ENCODE data around the gene SFMBT2. TPM values are rescaled to one million over a fixed set of nuclear protein-coding genes. Genes with fewer than 3 reads are reported as not detected.

SFMBT2 gene
- total RNA-seq, 2 donors from 2014 or later: 7.9 TPM

GRCh38 chr10:7345717-7346116 is 65.1 kb downstream of the SFMBT2 start:
- Histone ChIP-seq H3K27ac (peak overlapping the region; percentile 58 to 73), H3K36me3 (no peaks in the 10 kb centered on the region), H3K4me1 (peaks cover 0 to 13% of the 10 kb centered on the region in 2 donors), H3K27me3 (no peaks in the 10 kb centered on the region), H3K4me3 (no peak overlapping the region), H3K9me3 (no peaks in the 10 kb centered on the region)
- DNase-seq (ENCODE audit: low spot score): no peak
- TF ChIP-seq CTCF (IDR thresholded peaks at IDR 0.05): no peak

DNA sequence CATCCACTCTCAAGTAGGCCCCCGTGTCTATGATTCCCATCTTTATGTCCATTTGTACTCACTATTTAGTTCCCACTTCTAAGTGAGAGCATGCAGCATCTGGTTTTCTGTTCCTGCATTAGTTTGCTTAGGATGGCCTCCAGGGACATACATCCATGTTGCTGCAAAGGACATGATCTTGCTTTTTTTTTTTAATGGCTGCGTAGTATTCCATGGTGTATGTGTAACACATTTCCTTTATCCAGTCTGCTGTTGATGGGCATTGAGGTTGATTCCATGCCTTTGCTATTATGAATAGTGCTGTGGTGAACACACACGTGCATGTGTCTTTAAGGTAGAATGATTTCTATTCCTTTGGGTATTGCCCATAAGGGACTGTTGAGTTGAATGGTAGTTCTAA is 67.8 kb downstream of the SFMBT2 start:
- H3K4me3 ChIP-seq: no peak overlapping the region
- H3K27ac ChIP-seq: no peak overlapping the region
- H3K9me3 ChIP-seq: no peaks in the 10 kb centered on the region
- no peaks in the 10 kb centered on the region for H3K27me3 ChIP-seq
- no peaks in the 10 kb centered on the region for H3K36me3 ChIP-seq
- peaks cover 0 to 28% of the 10 kb centered on the region in 2 donors for H3K4me1 ChIP-seq
- no peak for TF ChIP-seq CTCF (IDR thresholded peaks at IDR 0.05)
- no peak for DNase-seq (ENCODE audit: low spot score)

GRCh38 chr10:7340179-7340874 is 70.5 kb downstream of the SFMBT2 start:
- Histone ChIP-seq H3K27me3 (no peaks in the 10 kb centered on the region), H3K27ac (peak overlapping the region; percentile 49 to 80), H3K9me3 (no peaks in the 10 kb centered on the region), H3K4me3 (no peak overlapping the region), H3K36me3 (no peaks in the 10 kb centered on the region), H3K4me1 (peaks cover 0 to 29% of the 10 kb centered on the region in 2 donors)
- TF ChIP-seq CTCF (IDR thresholded peaks at IDR 0.05): no peak
- no peak for DNase-seq (ENCODE audit: low spot score)

- peak overlapping the region; percentile 49 to 80 for H3K27ac ChIP-seq
- H3K27me3 ChIP-seq: no peaks in the 10 kb centered on the region
- no peaks in the 10 kb centered on the region for H3K9me3 ChIP-seq
- no peak for TF ChIP-seq CTCF (IDR thresholded peaks at IDR 0.05)
- no peak for DNase-seq (ENCODE audit: low spot score)
- H3K4me3 ChIP-seq: no peak overlapping the region
- H3K4me1 ChIP-seq: peaks cover 0 to 27% of the 10 kb centered on the region in 2 donors
- H3K36me3 ChIP-seq: no peaks in the 10 kb centered on the region
These were observed 71.3 kb downstream of the SFMBT2 start for GRCh38 chr10:7339510-7339909.

- H3K27me3 ChIP-seq: no peaks in the 10 kb centered on the region
- no peak overlapping the region for H3K4me3 ChIP-seq
- no peaks in the 10 kb centered on the region for H3K9me3 ChIP-seq
- no peak overlapping the region for H3K27ac ChIP-seq
- H3K4me1 ChIP-seq: peaks cover 0 to 33% of the 10 kb centered on the region in 2 donors
- TF ChIP-seq CTCF (IDR thresholded peaks at IDR 0.05): no peak
- no peak for DNase-seq (ENCODE audit: low spot score)
- H3K36me3 ChIP-seq: no peaks in the 10 kb centered on the region
These were observed 72.4 kb downstream of the SFMBT2 start for GRCh38 chr10:7338469-7338868.

Data from right atrium auricular region (tissue), 2 donors.